Glutamatergic neuron (in vitro differentiated cells): ENCODE measurements around the gene ZNF254. TPM values are rescaled to one million over a fixed set of nuclear protein-coding genes. Genes with fewer than 3 reads are reported as not detected.

Experiments used
- DNase-seq: peaks from one replicate; pipeline ENCODE4 v3.0.0; 2022
- H3K27ac Mint-ChIP-seq: one replicate; pipeline ENCODE4 v1.8.0; 2020; ENCODE audit warnings: mild to moderate bottlenecking, mixed read lengths, inconsistent platforms; ENCODE audit not compliant: unreplicated experiment
- H3K27me3 Mint-ChIP-seq: one replicate; pipeline ENCODE4 v1.8.0; 2020; ENCODE audit warnings: mild to moderate bottlenecking, moderate library complexity, mixed read lengths, inconsistent platforms; ENCODE audit not compliant: unreplicated experiment
- H3K36me3 Mint-ChIP-seq: one replicate; pipeline ENCODE4 v1.8.0; 2020; ENCODE audit warnings: mild to moderate bottlenecking, mixed read lengths, inconsistent platforms; ENCODE audit not compliant: unreplicated experiment
- H3K4me1 Mint-ChIP-seq: one replicate; pipeline ENCODE4 v1.8.0; 2020; ENCODE audit warnings: mild to moderate bottlenecking, low read depth, mixed read lengths, inconsistent platforms; ENCODE audit not compliant: unreplicated experiment
- H3K4me3 Mint-ChIP-seq: one replicate; pipeline ENCODE4 v1.8.0; 2020; ENCODE audit warnings: mild to moderate bottlenecking, mixed read lengths, inconsistent platforms; ENCODE audit not compliant: unreplicated experiment
- H3K9me3 Mint-ChIP-seq: one replicate; pipeline ENCODE4 v1.8.0; 2020; ENCODE audit warnings: mild to moderate bottlenecking, moderate library complexity, mixed read lengths, inconsistent platforms; ENCODE audit not compliant: unreplicated experiment
- total RNA-seq: library from RNA; stranded (reverse); fragmentation: NEBNext Ultra II Directional; extraction: Animal tissue kit (Norgen Biotek cat#: 25700); gene quantifications from one replicate; pipeline ENCODE4 v1.2.1, GENCODE V29; 2021; ENCODE audit not compliant: unreplicated experiment
- TF ChIP-seq, protein P1 (sequence below): fragments of 200-600 bp; sonication (generic); IDR thresholded peaks from one replicate; pipeline ENCODE4 v1.5.0; 2021; ENCODE audit not compliant: partially characterized antibody, unreplicated experiment

Gene ZNF254
- total RNA-seq, 1 donor from 2014 or later = 56.0 TPM

DNA sequence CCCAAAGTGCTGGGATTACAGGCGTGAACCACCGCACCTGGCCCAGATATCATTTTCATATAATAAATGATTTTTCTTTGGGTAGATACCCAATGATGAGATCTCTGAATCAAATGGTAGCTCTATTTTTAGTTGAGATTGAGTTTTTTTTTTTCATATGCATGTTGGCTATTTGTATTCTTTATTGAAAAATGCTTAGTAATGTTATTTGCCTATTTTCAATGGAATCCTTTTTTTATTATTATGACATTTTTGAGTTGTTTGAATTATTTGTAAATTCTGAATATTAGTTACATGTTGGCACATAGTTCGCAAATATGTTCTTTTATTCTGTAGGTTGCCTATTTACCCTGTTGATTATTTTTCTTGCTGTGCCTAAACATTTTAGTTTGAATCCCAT, 55.8 kb downstream of the ZNF254 start:
- no peak for DNase-seq
- peaks cover 14% of the 10 kb centered on the region for H3K36me3 Mint-ChIP-seq
- peaks cover 1% of the 10 kb centered on the region for H3K4me1 Mint-ChIP-seq
- peaks cover 6% of the 10 kb centered on the region for H3K9me3 Mint-ChIP-seq
- peaks cover 4% of the 10 kb centered on the region for H3K27me3 Mint-ChIP-seq
- no peak overlapping the region for H3K4me3 Mint-ChIP-seq
- no peak overlapping the region for H3K27ac Mint-ChIP-seq
- TF ChIP-seq, protein P1, sequence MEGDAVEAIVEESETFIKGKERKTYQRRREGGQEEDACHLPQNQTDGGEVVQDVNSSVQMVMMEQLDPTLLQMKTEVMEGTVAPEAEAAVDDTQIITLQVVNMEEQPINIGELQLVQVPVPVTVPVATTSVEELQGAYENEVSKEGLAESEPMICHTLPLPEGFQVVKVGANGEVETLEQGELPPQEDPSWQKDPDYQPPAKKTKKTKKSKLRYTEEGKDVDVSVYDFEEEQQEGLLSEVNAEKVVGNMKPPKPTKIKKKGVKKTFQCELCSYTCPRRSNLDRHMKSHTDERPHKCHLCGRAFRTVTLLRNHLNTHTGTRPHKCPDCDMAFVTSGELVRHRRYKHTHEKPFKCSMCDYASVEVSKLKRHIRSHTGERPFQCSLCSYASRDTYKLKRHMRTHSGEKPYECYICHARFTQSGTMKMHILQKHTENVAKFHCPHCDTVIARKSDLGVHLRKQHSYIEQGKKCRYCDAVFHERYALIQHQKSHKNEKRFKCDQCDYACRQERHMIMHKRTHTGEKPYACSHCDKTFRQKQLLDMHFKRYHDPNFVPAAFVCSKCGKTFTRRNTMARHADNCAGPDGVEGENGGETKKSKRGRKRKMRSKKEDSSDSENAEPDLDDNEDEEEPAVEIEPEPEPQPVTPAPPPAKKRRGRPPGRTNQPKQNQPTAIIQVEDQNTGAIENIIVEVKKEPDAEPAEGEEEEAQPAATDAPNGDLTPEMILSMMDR = no peak

DNA sequence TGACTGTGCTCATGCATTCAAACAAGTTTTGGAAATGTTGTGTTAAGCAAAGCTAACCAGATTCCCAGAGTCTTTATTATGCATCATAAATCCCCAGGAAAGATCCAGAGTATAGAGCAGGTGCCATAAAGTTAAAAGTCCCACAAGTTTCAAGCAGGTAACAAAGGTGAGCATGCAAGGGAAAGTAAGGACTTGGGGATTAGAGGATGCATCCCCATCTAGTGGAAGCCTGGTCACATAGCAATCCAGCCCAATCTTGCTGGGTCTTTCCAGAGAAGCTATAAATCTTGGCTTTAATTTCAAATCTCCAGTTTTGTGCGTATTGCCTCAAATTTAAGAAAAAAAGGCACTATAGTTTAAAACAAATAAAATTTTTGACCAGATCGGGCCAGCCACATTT, 72.7 kb downstream of the ZNF254 start:
- Mint-ChIP-seq H3K9me3 (peaks cover 15% of the 10 kb centered on the region), H3K27me3 (no peaks in the 10 kb centered on the region), H3K4me3 (no peak overlapping the region)

DNA sequence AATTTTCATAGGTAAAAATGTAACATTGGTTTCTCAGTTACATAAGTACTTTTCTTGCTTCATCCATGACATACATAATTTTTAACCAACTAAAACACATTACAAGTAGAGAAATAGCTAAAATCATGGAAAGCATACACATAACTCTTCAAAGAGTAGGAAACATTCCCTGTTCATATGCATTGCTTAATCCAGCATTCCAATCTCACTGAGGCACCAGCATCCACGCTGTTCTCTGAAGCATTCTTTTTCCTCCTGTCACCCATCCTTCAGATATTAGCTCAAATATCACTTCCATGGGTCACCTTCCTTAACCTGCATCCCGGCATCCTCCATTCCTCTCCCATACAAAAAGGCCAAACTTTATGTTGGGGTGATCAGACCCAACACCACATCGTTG, 79.1 kb downstream of the ZNF254 start:
- Mint-ChIP-seq H3K27me3 (no peaks in the 10 kb centered on the region), H3K9me3 (peaks cover 11% of the 10 kb centered on the region), H3K4me1 (no peaks in the 10 kb centered on the region), H3K36me3 (peaks cover 23% of the 10 kb centered on the region), H3K27ac (no peak overlapping the region), H3K4me3 (no peak overlapping the region)
- DNase-seq = no peak
- TF ChIP-seq, protein P1 = no peak

More for the DNA sequence above, 72.7 kb downstream of the ZNF254 start:
- TF ChIP-seq, protein P1 = no peak
- DNase-seq = no peak
- Mint-ChIP-seq H3K27ac (no peak overlapping the region), H3K36me3 (peaks cover 31% of the 10 kb centered on the region), H3K4me1 (no peaks in the 10 kb centered on the region)

DNA sequence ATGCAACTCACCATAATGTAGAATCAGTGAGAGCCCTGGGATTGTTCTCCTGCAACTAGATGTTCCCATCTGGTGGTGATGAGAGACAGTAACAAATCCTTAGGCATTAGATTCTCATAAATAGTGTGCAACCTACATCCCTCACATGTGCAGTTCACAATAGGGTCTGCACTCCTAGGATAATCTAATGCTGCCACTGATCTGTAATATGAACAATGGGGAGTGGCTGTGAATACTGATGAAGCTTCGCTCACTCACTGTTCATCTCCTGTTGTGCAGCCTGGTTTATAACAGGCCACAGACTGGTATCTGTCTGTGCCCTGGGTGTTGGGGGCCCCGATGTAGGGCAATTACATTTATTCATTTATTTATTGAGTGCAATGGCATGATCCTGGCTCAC, 86.9 kb downstream of the ZNF254 start:
- H3K27me3 Mint-ChIP-seq = no peaks in the 10 kb centered on the region
- H3K27ac Mint-ChIP-seq = no peak overlapping the region
- TF ChIP-seq, protein P1 = no peak
- H3K9me3 Mint-ChIP-seq = peaks cover 10% of the 10 kb centered on the region
- no peak for DNase-seq
- no peak overlapping the region for H3K4me3 Mint-ChIP-seq
- no peaks in the 10 kb centered on the region for H3K4me1 Mint-ChIP-seq
- H3K36me3 Mint-ChIP-seq = peaks cover 13% of the 10 kb centered on the region

DNA sequence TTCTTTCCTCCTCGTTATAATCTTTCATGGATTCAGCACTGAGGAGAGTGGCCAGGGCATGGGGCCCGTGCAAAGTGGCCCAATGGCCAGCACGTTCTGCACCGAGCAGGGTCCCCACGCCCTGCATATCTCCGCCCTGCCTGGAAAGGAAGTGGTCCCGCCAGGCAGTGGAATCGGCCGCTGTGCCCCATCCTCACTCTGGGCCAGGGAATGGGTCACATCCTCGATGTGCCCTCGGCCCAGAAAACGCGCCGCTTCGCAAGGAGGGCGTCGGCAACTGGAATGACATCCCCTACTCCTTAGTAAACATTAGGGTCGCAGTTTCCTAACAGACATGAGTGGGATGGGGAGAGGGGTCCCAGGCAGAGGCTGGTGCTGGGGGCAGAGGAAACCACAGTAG, 90.7 kb downstream of the ZNF254 start:
- Mint-ChIP-seq H3K27me3 (peaks cover 9% of the 10 kb centered on the region), H3K4me3 (no peak overlapping the region), H3K27ac (no peak overlapping the region), H3K9me3 (peaks cover 32% of the 10 kb centered on the region), H3K4me1 (no peaks in the 10 kb centered on the region), H3K36me3 (peaks cover 23% of the 10 kb centered on the region)
- no peak for DNase-seq
- TF ChIP-seq, protein P1 = no peak
